ENCODE measurements around the gene KCTD13.
"Not testable (repeated sequence)": the region's sequence is repeated elsewhere in the genome, so short reads cannot be mapped to it uniquely, and the experiment has no call there.

Gene KCTD13

DNA sequence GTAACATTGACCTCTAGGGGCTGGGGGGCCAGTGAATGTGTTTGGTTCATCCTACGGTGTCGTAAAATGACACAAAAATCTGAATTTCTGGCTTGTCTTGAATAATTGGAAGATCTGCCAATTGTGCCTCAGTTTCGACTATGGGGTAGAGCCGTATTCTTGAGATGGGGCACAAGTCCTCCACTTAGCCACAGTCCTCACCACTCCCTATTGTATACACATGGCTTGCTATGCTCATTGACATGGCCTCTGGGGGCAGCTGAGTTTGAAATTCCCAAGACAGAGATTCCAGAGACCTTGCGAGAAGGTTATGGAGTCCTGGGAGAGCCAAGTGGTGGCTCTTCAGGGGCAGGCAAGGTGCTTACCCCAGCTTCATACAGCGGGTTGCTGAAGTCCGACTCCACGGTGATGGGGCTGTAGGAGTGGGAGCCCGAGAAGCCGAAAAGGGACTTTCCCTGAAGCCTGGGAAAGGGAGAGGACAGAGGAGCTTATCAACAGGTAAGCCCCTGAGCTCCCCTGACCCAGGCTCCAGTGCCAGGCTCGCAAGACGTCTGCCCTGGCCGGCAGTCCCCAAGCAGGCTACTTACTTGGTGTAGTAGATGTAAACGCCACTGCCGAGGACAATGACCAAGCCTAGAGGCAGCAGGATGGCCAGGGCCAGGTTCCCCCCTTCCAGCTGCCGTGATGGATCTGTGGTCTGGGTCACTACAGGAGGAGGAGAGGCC is 54.0 kb downstream of the KCTD13 start:
- Histone ChIP-seq H3K4me2 (ENCODE audit: low read length) (no peak overlapping the region), H3K4me3 (ENCODE audit: low read length) (no peak overlapping the region), H3K9me3 (replicated peaks; ENCODE audit: low read length) (no peaks in the 10 kb centered on the region), H3K27me3 (ENCODE audit: control insufficient read depth, insufficient read depth, low read length) (peaks cover 33% of the 10 kb centered on the region), H3K4me1 (ENCODE audit: control insufficient read depth, insufficient read depth, low read length) (no peaks in the 10 kb centered on the region), H3K36me3 (ENCODE audit: insufficient read depth, low read length) (no peaks in the 10 kb centered on the region), H3K9ac (ENCODE audit: low read depth, low read length) (no peak overlapping the region)

DNA sequence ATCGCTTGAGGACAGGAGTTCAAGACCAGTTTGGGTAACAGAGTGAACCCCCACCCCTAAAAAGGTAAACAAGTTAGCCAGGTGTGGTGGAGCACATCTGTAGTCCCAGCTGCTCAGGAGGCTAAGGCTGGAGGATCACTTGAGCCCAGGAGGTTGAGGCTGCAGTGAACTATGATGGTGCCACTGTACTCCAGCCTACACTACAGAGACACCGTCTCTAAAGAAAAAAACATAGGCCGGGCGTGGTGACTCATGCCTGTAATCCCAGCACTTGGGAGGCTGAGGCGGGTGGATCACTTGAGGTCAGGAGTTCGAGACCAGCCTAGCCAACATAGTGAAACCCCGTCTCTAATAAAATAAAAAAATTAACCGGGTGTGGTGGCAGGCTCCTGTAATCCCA is 57.0 kb downstream of the KCTD13 start:
- H3K4me3 ChIP-seq (ENCODE audit: low read length); H3K9ac ChIP-seq (ENCODE audit: low read depth, low read length); H3K9me3 ChIP-seq (replicated peaks; ENCODE audit: low read length); H3K4me2 ChIP-seq (ENCODE audit: low read length); H3K4me1 ChIP-seq (ENCODE audit: control insufficient read depth, insufficient read depth, low read length); H3K36me3 ChIP-seq (ENCODE audit: insufficient read depth, low read length): not testable (repeated sequence)
- H3K27me3 ChIP-seq (ENCODE audit: control insufficient read depth, insufficient read depth, low read length) = peaks cover 10% of the 10 kb centered on the region

DNA sequence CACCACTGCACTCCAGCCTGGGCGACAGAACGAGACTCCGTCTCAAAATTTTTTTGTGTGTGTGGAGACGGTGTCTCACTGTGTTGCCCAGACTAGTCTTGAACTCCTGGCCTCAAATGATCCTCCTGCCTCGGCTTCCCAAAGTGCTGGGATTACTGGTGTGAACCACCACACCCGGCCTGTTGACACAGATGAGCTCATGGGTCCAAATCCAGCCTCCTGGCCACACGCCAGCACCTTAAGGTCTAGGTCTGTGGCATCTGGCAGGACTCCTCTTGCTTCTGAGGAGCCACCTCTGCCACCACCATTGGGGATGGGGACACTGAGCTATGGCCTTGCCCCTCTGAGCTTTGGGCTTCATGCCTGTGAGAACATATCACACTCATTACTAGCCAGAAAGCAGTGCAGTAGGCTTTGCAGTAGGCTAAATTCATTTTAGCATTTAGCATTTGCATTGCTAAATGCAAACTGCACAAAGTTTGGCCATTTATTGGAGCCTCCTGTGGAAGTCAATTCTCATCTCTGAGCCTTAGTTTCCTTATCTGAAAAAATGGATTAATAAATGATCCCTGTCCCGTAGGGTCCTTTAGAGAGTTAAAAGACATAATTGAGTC is 57.5 kb downstream of the KCTD13 start:
- no peaks in the 10 kb centered on the region for H3K36me3 ChIP-seq (ENCODE audit: insufficient read depth, low read length)

GRCh38 chr16:29864205-29864604 is 61.8 kb downstream of the KCTD13 start:
- Histone ChIP-seq H3K27me3 (ENCODE audit: control insufficient read depth, insufficient read depth, low read length) (peaks cover 4% of the 10 kb centered on the region), H3K4me2 (ENCODE audit: low read length) (no peak overlapping the region), H3K36me3 (ENCODE audit: insufficient read depth, low read length) (peaks cover 18% of the 10 kb centered on the region), H3K9me3 (replicated peaks; ENCODE audit: low read length) (no peaks in the 10 kb centered on the region), H3K4me3 (ENCODE audit: low read length) (no peak overlapping the region), H3K4me1 (ENCODE audit: control insufficient read depth, insufficient read depth, low read length) (peaks cover 10% of the 10 kb centered on the region), H3K9ac (ENCODE audit: low read depth, low read length) (no peak overlapping the region)

More for the DNA sequence above, 57.5 kb downstream of the KCTD13 start:
- H3K4me1 ChIP-seq (ENCODE audit: control insufficient read depth, insufficient read depth, low read length) = peaks cover 4% of the 10 kb centered on the region
- peaks cover 8% of the 10 kb centered on the region for H3K27me3 ChIP-seq (ENCODE audit: control insufficient read depth, insufficient read depth, low read length)
- H3K9ac ChIP-seq (ENCODE audit: low read depth, low read length) = no peak overlapping the region
- H3K4me3 ChIP-seq (ENCODE audit: low read length) = no peak overlapping the region
- H3K9me3 ChIP-seq (replicated peaks; ENCODE audit: low read length) = no peaks in the 10 kb centered on the region
- H3K4me2 ChIP-seq (ENCODE audit: low read length) = no peak overlapping the region

- Histone ChIP-seq H3K9me3 (replicated peaks; ENCODE audit: low read length) (no peaks in the 10 kb centered on the region), H3K4me1 (ENCODE audit: control insufficient read depth, insufficient read depth, low read length) (peaks cover 10% of the 10 kb centered on the region), H3K4me2 (ENCODE audit: low read length) (peak overlapping the region; percentile 79), H3K36me3 (ENCODE audit: insufficient read depth, low read length) (peaks cover 24% of the 10 kb centered on the region), H3K4me3 (ENCODE audit: low read length) (peak overlapping the region; percentile 30), H3K9ac (ENCODE audit: low read depth, low read length) (no peak overlapping the region), H3K27me3 (ENCODE audit: control insufficient read depth, insufficient read depth, low read length) (peaks cover 4% of the 10 kb centered on the region)
Observed at GRCh38 chr16:29863669-29863984, 62.4 kb downstream of the KCTD13 start.

- Histone ChIP-seq H3K4me2 (ENCODE audit: low read length) (peak within 1 kb of the TSS; percentile 79), H3K36me3 (ENCODE audit: insufficient read depth, low read length) (peaks cover 29% of the 10 kb centered on the region), H3K4me3 (ENCODE audit: low read length) (peak within 1 kb of the TSS; percentile 78), H3K9ac (ENCODE audit: low read depth, low read length) (peak within 1 kb of the TSS; percentile 85), H3K27me3 (ENCODE audit: control insufficient read depth, insufficient read depth, low read length) (no peaks in the 10 kb centered on the region), H3K4me1 (ENCODE audit: control insufficient read depth, insufficient read depth, low read length) (peaks cover 15% of the 10 kb centered on the region), H3K9me3 (replicated peaks; ENCODE audit: low read length) (no peaks in the 10 kb centered on the region)
Observed at GRCh38 chr16:29862884-29863668, 63.0 kb downstream of the KCTD13 start, which contains the start of gene CDIPT. Gene CDIPT (minus strand): TSS chr16:29863226. CDS start chr16:29862857, 369 bp downstream.

DNA sequence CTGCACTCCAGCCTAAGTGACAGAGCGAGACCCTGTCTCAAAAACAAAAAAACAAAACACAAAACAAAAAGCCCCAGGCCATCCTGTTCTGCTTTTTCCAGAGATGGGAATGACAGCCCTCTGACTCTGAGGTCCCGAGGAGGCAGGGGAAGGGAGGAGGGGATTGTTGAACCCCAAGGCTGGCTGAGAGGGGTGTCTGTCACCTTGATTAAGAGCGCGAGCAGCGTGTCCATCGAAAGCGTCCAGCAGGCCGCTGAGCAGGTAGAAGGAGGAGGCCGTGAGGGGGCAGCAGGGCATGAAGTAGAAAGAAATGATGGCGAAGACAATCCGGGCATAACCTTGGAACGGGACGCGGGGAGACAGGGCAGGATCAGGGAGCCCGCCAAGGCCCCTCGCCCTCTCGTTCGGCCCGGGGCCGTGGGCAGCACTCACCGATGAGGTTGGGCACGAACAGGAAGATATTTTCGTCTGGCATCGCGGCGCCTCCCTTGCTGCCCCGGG is 63.6 kb downstream of the KCTD13 start:
- Histone ChIP-seq H3K9me3 (replicated peaks; ENCODE audit: low read length) (no peaks in the 10 kb centered on the region), H3K4me1 (ENCODE audit: control insufficient read depth, insufficient read depth, low read length) (peaks cover 22% of the 10 kb centered on the region)

DNA sequence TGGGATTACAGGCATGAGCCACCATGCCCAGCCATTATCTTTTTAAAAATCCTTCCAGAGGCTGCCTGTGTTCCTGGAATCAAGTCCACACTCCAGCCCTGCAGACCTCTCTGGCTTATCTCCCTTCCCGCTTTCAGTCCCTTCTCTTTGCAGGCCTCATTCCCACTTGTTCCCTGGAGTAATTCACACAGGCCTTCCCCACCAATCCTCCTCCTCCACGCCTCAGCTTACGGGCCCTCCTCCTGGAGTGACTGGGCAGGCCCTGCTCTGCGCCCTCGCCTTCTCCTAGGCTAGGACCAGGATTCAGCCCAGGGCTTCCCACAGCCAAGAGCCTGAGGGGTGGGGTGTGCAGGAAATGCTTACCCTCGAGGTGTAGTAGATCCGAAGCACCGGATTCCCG is 65.8 kb downstream of the KCTD13 start:
- no peak overlapping the region for H3K4me3 ChIP-seq (ENCODE audit: low read length)
- no peaks in the 10 kb centered on the region for H3K27me3 ChIP-seq (ENCODE audit: control insufficient read depth, insufficient read depth, low read length)
- H3K36me3 ChIP-seq (ENCODE audit: insufficient read depth, low read length) = peaks cover 29% of the 10 kb centered on the region
- H3K4me2 ChIP-seq (ENCODE audit: low read length) = no peak overlapping the region
- H3K9ac ChIP-seq (ENCODE audit: low read depth, low read length) = no peak overlapping the region
- H3K9me3 ChIP-seq (replicated peaks; ENCODE audit: low read length) = no peaks in the 10 kb centered on the region
- H3K4me1 ChIP-seq (ENCODE audit: control insufficient read depth, insufficient read depth, low read length) = peaks cover 32% of the 10 kb centered on the region

More for the DNA sequence above, 63.6 kb downstream of the KCTD13 start:
- H3K9ac ChIP-seq (ENCODE audit: low read depth, low read length) = peak overlapping the region; percentile 85
- no peaks in the 10 kb centered on the region for H3K27me3 ChIP-seq (ENCODE audit: control insufficient read depth, insufficient read depth, low read length)
- H3K4me3 ChIP-seq (ENCODE audit: low read length) = peak overlapping the region; percentile 78
- H3K36me3 ChIP-seq (ENCODE audit: insufficient read depth, low read length) = peaks cover 29% of the 10 kb centered on the region
- peak overlapping the region; percentile 79 for H3K4me2 ChIP-seq (ENCODE audit: low read length)

GRCh38 chr16:29858974-29859373 is 67.1 kb downstream of the KCTD13 start:
- peaks cover 32% of the 10 kb centered on the region for H3K4me1 ChIP-seq (ENCODE audit: control insufficient read depth, insufficient read depth, low read length)
- no peak overlapping the region for H3K9ac ChIP-seq (ENCODE audit: low read depth, low read length)
- peaks cover 29% of the 10 kb centered on the region for H3K36me3 ChIP-seq (ENCODE audit: insufficient read depth, low read length)
- no peaks in the 10 kb centered on the region for H3K9me3 ChIP-seq (replicated peaks; ENCODE audit: low read length)
- no peaks in the 10 kb centered on the region for H3K27me3 ChIP-seq (ENCODE audit: control insufficient read depth, insufficient read depth, low read length)
- no peak overlapping the region for H3K4me3 ChIP-seq (ENCODE audit: low read length)
- no peak overlapping the region for H3K4me2 ChIP-seq (ENCODE audit: low read length)

DNA sequence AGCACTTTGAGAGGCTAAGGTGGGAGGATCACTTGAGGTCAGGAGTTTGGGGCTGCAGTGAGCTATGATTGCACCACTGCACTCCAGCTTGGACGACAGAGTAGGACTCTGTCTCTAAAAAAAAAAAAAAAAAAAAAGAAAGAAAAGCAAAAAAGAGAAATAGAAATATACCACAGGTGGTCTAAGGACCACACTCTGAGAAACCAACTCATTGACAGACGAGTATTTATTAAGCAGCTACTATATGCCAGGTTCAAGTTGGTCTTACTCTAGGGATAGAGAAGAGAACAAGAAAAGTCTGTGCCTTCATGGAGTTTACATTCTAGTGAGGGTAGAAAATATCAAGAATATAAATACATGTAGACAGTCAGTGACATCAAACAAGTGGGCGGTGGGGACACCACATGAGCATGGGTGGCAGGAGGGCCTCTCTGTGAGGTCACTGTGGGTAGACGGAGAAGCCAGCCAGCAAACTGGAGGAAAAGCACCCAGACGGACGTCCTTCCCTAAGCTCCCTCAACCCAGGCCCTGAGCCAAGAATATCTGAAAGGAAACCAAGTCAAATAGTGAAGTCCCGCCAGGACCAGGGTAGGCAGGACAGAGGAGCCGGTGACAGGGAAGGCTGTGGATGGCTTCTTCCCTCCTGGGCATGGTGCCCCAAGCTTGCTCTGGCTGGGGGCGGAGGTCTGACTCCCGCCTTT is 67.7 kb downstream of the KCTD13 start:
- peaks cover 29% of the 10 kb centered on the region for H3K36me3 ChIP-seq (ENCODE audit: insufficient read depth, low read length)
- H3K27me3 ChIP-seq (ENCODE audit: control insufficient read depth, insufficient read depth, low read length) = no peaks in the 10 kb centered on the region
- H3K4me3 ChIP-seq (ENCODE audit: low read length) = no peak overlapping the region
- H3K4me1 ChIP-seq (ENCODE audit: control insufficient read depth, insufficient read depth, low read length) = peaks cover 27% of the 10 kb centered on the region
- H3K9ac ChIP-seq (ENCODE audit: low read depth, low read length) = no peak overlapping the region
- no peak overlapping the region for H3K4me2 ChIP-seq (ENCODE audit: low read length)
- no peaks in the 10 kb centered on the region for H3K9me3 ChIP-seq (replicated peaks; ENCODE audit: low read length)

All from skeletal muscle satellite cell (primary cell).